ENCODE results near the gene LTBP4.

GRCh38 chr19:40608957-40609356 lies 7.8 kb downstream of the LTBP4 start:
- no peak for TF ChIP-seq POLR2A (IDR thresholded peaks at IDR 0.05)
- TF ChIP-seq CTCF (IDR thresholded peaks at IDR 0.05): no peak
